Stimulated activated CD4-positive, alpha-beta T cell treated with anti-CD3 and anti-CD28 coated beads, Interleukin-2, amount 100 ng/mL, for 48 hours (primary cell): Measurements from ENCODE around the gene WNT3A.

ENCODE experiments used
- DNase-seq, 2 donors: peaks; one replicate each; pipeline ENCODE4 v3.0.0-alpha.2; 2020

Gene WNT3A

GRCh38 chr1:228087771-228088251 is 81.0 kb downstream of the WNT3A start:
- DNase-seq: no peak

- no peak for DNase-seq
Observed at GRCh38 chr1:228088586-228089498, 82.0 kb downstream of the WNT3A start.

- DNase-seq: no peak
Observed at GRCh38 chr1:228089519-228090380, 83.0 kb downstream of the WNT3A start.

- no peak for DNase-seq
Observed at GRCh38 chr1:228090613-228091081, 83.8 kb downstream of the WNT3A start.

GRCh38 chr1:228091084-228091483 is 84.3 kb downstream of the WNT3A start:
- DNase-seq: no peak

GRCh38 chr1:228092342-228093049 is 85.7 kb downstream of the WNT3A start:
- no peak for DNase-seq

GRCh38 chr1:228093050-228093906 is 86.5 kb downstream of the WNT3A start:
- DNase-seq: no peak

GRCh38 chr1:228094432-228095016 is 87.7 kb downstream of the WNT3A start:
- DNase-seq: no peak

- DNase-seq: no peak
Observed at GRCh38 chr1:228095161-228095560, 88.4 kb downstream of the WNT3A start.

GRCh38 chr1:228095938-228096337 is 89.1 kb downstream of the WNT3A start:
- no peak for DNase-seq

- DNase-seq: no peak
Observed at GRCh38 chr1:228096416-228097332, 89.9 kb downstream of the WNT3A start.

- DNase-seq: no peak
Observed at GRCh38 chr1:228097333-228098081, 90.7 kb downstream of the WNT3A start.

- no peak for DNase-seq
Observed at GRCh38 chr1:228098323-228098931, 91.6 kb downstream of the WNT3A start.

- no peak for DNase-seq
Observed at GRCh38 chr1:228099331-228099732, 92.5 kb downstream of the WNT3A start.

- no peak for DNase-seq
Observed at GRCh38 chr1:228100822-228101613, 94.2 kb downstream of the WNT3A start.

GRCh38 chr1:228101614-228101993 is 94.8 kb downstream of the WNT3A start:
- DNase-seq: no peak

GRCh38 chr1:228101994-228102790 is 95.4 kb downstream of the WNT3A start:
- peak in 1 of 2 donors; percentile 45 for DNase-seq
